ENCODE data around the gene TAF4.
"Not testable (repeated sequence)": the region's sequence is repeated elsewhere in the genome, so short reads cannot be mapped to it uniquely, and the experiment has no call there.

The TAF4 gene

DNA sequence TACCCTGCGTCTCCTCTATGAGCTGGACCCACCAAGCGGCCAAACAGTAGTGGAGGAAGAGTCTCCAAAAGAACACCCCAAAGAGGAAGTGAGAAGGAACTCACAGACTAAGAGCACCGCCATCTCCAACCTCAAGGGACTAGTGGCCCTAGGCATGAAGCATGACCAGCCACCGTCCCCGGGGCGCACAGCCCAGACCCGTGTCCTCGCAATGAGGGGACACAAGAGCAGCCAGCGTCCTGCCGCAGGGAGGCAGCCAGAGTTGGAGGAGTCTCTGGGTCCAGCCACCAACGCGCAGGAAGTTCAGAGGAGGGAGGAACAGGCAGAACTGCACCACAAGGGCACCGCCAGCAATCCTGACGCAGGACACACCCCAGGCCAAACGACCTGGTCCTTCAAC, 72.6 kb downstream of the TAF4 start:
- in situ Hi-C loops (cut with HindIII; ENCODE audit: low pct_ligation_motif_present, low pct_unique_long_range_greater_than_20kb, low sequenced_read_pairs), result no loop called here

GRCh38 chr20:61991476-61991875, 74.2 kb downstream of the TAF4 start:
- peak; percentile 5 for DNase-seq
- in situ Hi-C loops (cut with HindIII; ENCODE audit: low pct_ligation_motif_present, low pct_unique_long_range_greater_than_20kb, low sequenced_read_pairs), result no loop called here

More for the DNA sequence above, 72.6 kb downstream of the TAF4 start:
- DNase-seq, result no peak

DNA sequence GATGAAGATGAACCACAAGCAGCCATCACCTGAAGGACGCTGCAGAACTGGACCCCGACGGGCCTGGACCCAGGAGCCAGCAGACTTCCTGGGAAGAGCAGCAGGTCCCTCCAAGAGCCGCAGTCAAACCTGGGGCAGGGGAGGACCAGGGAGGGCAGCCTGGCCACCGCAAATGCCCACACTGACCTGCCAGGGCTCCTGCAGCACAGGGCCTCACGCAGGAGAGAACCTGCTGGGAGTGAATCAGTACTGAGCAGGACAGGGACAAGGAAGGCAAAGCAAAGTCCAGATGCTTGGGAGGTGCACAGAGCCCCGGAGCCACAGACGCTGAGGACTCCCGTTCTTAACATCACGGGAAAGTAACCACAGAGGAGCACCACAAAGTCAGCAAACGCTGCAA, 75.2 kb downstream of the TAF4 start:
- in situ Hi-C loops (cut with HindIII; ENCODE audit: low pct_ligation_motif_present, low pct_unique_long_range_greater_than_20kb, low sequenced_read_pairs), result no loop called here
- no peak for DNase-seq

DNA sequence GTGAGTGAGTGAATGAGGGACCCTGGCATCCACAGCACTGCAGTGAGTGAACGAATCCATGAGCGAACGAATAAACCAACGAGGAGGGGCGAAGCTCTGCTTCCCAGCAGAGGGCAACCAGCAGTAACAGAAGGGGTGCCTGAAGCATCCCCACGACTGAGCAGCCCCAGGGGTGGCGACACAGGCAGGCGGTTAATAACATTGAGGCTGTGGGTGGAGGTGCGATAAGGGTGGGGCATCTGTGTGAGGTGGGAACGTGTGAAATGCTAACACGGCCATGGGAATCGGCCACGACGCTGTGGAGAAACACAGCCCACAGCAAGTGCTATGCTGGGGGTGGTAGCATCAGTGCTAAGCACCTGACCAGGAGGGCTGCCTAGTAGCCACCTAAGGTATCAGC, 75.9 kb downstream of the TAF4 start:
- in situ Hi-C loops (cut with HindIII; ENCODE audit: low pct_ligation_motif_present, low pct_unique_long_range_greater_than_20kb, low sequenced_read_pairs), result no loop called here
- no peak for DNase-seq

GRCh38 chr20:61988665-61989064, 77.0 kb downstream of the TAF4 start:
- in situ Hi-C loops (cut with HindIII; ENCODE audit: low pct_ligation_motif_present, low pct_unique_long_range_greater_than_20kb, low sequenced_read_pairs), result no loop called here
- DNase-seq, result no peak

DNA sequence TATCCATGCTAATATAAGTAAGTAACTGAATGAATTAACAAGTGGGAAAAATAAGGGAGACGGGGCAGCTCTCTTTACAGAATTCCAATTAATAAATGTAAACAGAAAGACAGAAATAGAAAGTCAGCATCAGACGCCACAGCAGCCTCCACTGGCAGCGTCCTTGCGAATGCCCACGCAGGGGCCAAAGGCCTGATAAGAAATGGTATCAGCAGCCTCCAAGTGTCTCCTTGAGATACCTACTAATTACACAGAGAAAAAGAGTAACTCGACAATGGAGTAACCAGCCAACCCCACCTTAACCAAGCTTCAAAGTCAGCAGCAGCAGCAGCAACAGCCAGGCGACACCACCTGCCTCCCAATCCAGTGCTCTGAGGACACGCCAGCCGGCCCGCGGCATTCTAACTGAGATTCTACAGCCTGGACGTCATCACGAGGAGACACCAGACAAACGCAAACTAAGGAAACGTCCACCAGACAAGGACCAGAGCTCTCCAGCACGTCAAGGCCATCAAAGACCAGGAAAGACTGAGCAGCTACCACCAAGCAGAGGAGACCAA, 78.8 kb downstream of the TAF4 start:
- no peak for DNase-seq
- in situ Hi-C loops (cut with HindIII; ENCODE audit: low pct_ligation_motif_present, low pct_unique_long_range_greater_than_20kb, low sequenced_read_pairs), result no loop called here

DNA sequence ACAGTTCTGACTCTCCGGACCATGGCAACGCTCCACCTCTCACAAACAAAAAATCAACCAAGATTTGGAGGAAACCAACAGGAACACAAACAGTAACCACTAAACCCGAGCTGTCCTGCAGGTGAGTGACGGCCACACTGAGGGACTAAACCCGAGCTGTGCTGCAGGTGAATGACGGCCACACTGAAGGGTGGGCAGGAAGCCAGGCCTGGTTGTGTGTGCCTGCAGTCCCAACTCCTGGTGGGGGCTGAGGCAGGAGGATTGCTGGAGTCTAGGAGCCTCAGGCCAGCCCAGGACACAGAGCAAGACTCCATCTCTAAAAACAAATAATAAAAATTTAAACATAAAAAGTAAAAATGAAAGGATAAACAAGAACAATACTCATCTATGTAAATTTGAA, 80.6 kb downstream of the TAF4 start:
- in situ Hi-C loops (cut with HindIII; ENCODE audit: low pct_ligation_motif_present, low pct_unique_long_range_greater_than_20kb, low sequenced_read_pairs), result no loop called here
- no peak for DNase-seq

DNA sequence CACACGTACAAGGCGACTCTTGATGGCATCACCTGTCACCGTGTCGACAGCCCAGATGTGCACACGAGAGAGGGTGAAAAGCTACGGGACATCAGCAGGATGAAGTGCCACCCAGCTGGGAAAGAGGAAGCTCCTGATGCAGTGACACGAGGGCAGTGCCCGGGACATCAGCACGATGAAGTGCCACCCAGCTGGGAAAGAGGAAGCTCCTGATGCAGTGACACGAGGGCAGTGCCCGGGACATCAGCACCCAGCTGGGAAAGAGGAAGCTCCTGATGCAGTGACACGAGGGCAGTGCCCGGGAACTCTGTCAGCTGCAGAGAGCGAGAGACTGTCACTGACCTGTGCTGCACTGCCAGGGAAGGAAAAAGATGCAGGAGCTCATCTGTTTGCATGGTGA, 81.2 kb downstream of the TAF4 start:
- in situ Hi-C loops (cut with HindIII; ENCODE audit: low pct_ligation_motif_present, low pct_unique_long_range_greater_than_20kb, low sequenced_read_pairs); DNase-seq: not testable (repeated sequence)

DNA sequence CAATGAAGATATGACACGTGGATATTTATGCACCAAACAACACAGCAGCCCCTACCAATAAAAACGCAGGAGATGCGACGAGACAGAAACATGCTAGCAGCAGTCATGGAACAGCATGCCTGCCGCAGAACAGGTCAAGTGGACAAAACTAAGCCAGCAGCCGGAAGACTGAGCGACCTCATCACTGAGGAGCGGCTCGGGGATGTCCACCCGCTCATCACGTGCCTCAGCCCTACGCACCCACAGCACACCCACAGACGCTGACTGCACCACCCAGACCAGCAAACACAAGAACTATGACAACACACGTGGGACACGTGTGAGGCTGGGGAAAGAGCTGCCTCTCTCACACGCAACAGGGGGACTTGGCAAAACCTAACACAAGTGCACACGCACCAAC, 81.7 kb downstream of the TAF4 start:
- in situ Hi-C loops (cut with HindIII; ENCODE audit: low pct_ligation_motif_present, low pct_unique_long_range_greater_than_20kb, low sequenced_read_pairs), result no loop called here
- DNase-seq, result no peak

GRCh38 chr20:61982951-61983315, 82.7 kb downstream of the TAF4 start:
- no peak for DNase-seq
- in situ Hi-C loops (cut with HindIII; ENCODE audit: low pct_ligation_motif_present, low pct_unique_long_range_greater_than_20kb, low sequenced_read_pairs), result no loop called here

DNA sequence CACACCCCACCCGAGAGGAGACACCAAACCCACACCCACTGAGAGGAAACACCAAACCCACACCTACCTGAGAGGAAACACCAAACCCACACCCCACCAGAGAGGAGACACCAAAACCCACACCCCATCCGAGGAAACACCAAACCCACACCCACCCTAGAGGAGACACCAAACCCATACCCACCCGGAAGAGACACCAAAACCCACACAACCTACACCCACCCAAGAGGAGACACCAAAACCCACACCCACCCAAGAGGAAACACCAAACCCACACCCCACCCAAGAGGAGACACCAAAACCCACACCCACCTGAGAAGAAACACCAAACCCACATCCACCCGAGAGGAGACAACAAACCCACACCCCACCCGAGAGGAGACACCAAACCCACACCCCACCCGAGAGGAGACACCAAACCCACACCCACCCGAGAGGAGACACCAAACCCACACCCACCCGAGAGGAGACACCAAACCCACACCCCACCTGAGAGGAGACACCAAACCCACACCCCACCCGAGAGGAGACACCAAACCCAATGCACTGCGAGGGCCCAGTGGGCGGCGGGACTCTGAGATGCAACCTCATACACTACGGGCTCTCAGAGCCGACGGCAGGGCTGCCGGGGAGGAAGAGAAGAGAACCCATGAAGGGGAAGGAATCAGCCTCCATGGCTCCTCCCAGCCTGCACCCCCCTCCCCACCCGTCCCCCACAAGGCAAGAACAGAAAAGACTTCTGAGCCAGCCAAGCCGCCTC, 83.3 kb downstream of the TAF4 start:
- no peak for DNase-seq
- in situ Hi-C loops (cut with HindIII; ENCODE audit: low pct_ligation_motif_present, low pct_unique_long_range_greater_than_20kb, low sequenced_read_pairs), result no loop called here

GRCh38 chr20:61981691-61982090, 84.0 kb downstream of the TAF4 start:
- DNase-seq; in situ Hi-C loops (cut with HindIII; ENCODE audit: low pct_ligation_motif_present, low pct_unique_long_range_greater_than_20kb, low sequenced_read_pairs): not testable (repeated sequence)

GRCh38 chr20:61980647-61981583, 84.8 kb downstream of the TAF4 start:
- peak; percentile 48 for DNase-seq
- in situ Hi-C loops (cut with HindIII; ENCODE audit: low pct_ligation_motif_present, low pct_unique_long_range_greater_than_20kb, low sequenced_read_pairs), result no loop called here

DNA sequence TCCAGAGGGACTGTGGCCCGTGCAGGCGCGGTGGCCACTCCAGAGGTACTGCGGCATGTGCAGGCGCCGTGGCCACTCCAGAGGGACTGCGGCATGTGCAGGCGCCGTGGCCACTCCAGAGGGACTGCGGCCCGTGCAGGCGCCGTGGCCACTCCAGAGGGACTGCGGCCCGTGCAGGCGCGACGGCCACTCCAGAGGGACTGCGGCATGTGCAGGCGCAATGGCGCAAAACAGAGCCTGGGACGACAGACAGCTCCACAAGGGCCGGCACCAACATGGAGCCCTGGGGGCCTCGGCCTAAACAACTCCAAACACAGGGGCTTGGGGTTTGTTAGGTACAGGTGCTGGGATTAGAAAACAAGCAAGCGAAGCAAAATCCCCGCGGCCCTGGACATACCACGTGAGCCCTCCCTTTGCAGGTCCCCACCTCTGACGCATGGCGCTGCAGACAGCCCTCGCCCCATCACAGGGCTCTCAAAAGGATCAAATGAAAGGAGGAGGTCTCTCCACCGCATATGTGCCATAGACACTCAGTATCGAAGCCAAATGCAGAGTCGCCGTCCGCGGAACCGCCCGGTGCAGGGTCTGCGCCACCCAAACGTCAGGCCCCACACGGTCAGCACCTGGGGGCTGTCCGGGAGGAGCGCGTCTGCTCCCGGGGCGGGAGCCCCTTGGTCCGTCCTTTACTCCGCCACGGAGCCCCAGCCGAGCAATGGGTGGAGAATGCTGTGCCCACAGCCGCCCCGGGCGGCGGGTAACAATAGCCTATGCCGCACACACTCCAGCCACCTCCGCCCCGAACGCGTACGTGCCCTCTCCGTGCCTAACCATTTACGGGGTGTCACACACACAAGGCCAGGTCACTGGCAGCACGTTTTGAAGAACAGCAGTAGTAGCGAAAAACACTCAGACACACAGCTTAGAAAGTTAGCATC, 85.7 kb downstream of the TAF4 start:
- in situ Hi-C loops (cut with HindIII; ENCODE audit: low pct_ligation_motif_present, low pct_unique_long_range_greater_than_20kb, low sequenced_read_pairs), result no loop called here
- DNase-seq, result no peak

GRCh38 chr20:61979090-61979489, 86.6 kb downstream of the TAF4 start:
- in situ Hi-C loops (cut with HindIII; ENCODE audit: low pct_ligation_motif_present, low pct_unique_long_range_greater_than_20kb, low sequenced_read_pairs), result no loop called here
- DNase-seq, result no peak

DNA sequence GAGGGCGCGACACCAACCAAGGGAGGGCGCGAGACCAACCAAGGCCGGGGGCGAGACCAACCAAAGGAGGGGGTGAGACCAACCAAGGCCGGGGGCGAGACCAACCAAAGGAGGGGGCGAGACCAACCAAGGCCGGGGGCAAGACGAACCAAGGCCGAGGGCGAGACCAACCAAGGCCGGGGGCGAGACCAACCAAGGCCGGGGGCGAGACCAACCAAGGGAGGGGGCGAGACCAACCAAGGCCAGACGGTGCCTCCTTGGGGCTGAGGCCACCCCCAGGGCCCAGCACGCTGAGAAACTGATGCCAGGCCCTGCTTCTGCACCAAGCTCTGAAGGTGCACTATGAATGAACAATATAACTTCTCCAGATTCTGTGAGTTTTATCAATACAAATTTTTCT, 87.2 kb downstream of the TAF4 start:
- no peak for DNase-seq
- in situ Hi-C loops (cut with HindIII; ENCODE audit: low pct_ligation_motif_present, low pct_unique_long_range_greater_than_20kb, low sequenced_read_pairs), result no loop called here

DNA sequence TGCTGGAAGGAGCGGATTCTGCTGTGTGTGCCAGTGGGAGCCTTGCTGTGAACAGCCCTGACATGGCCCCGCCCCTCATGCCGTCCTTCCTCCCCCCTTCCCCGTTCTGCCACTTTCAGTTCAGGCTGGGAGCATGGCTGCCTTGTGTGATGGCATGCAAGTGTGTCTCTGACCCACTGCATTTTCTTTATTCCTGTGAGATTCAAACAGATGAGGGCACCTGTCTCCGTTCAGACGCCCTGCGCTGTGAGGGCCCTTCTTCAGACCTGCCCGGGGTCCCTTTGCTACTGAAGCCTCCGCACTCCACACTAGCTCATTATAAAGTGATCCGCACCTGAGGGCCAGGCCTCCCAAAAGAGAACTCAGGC, 88.3 kb downstream of the TAF4 start:
- DNase-seq, result no peak
- in situ Hi-C loops (cut with HindIII; ENCODE audit: low pct_ligation_motif_present, low pct_unique_long_range_greater_than_20kb, low sequenced_read_pairs), result no loop called here

DNA sequence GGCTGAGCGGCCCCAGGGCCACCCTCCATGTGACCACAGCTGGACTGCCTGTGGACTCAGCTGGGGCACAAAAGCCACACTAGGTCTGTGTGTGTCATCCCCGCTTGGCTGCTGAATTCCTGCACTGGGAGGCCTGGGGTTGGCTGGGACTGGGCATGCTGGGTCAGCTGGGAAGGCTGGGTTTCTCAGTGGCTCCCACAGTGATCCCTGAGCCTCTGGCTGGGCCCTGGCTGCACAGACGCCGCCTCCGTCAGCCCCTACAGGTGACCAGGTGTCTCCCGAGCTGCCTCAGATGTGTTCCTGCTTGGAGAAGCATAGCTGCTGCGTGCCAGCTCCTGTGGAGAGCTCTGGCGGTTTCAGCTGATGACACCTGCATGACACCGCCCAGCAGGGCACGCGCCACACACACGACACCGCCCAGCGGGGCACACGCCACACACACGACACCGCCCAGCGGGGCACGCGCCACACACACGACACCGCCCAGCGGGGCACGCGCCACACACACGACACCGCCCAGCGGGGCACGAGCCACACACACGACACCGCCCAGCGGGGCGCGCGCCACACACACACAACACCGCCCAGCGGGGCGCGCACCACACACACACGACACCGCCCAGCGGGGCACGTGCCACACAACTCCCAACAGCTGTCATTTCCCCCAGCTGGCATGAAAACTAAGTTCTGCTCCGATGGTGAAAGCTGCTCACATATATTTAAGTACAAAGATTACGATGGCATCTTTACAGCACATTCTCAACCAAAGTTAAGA, 88.8 kb downstream of the TAF4 start:
- DNase-seq, result no peak
- in situ Hi-C loops (cut with HindIII; ENCODE audit: low pct_ligation_motif_present, low pct_unique_long_range_greater_than_20kb, low sequenced_read_pairs), result no loop called here
